ENCODE results near the gene PRL.

PRL gene

DNA sequence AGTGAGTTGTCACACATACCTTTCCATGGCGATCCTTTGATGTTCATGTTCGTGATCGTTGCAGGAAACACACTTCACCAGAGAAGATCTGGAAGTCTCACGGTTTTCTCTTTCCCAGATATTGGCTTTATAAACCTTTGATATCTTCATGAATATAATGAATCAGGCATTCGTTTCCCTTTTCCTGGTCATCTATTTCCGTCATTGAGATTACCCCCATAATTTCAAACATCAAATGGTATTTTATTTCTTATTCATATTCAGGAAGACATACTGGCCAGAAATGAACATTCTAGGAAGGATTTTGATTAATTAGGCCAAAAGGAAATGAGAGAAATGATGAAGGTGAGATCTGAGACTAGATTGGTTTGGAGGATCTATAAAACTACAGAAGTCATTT is at the start of gene PRL:
Gene PRL, minus strand, starts transcription at position 101 of the 400 bp plus-strand sequence. Its CDS starts 54 bp downstream, at position 47.
- no peak for DNase-seq

GRCh38 chr6:22343864-22344263 is 47.0 kb upstream of the PRL start:
- DNase-seq: no peak

DNA sequence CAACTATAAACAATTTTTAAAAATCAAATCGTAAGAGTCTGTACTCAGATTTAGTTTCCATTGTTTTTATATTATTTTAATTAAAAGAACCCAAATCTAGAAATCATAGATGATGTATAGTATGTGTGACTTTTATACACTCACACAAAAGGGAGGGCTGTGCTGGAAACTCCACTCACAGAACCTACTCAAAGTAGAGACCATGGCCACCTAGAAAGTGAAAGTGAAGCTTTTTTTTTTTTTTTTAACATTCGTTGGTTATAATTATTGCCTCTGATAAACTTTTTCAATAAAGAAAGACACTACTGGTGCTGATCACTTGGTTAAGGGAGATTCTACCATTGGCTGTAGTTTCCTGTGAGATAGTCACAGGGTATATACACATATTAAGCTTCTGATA is 37.9 kb upstream of the PRL start:
- no peak for DNase-seq

DNA sequence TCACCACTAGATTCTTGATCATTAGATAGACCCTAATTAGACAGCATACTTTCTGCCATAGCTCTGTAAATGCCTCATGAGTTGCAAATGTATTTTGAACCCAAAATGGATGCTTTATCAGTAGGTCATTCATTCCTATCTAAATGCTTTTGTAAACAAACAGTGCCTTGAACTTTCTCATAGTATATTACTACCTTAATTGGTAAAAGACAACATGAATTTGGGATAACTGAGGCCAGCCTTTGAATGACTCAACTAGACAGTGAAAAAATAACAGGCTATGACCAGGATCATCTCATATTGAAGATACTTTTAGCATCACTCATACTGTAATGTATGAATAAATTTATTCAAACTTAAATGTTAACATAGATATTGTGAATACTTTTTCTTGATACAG is 37.0 kb upstream of the PRL start:
- DNase-seq: no peak

- DNase-seq: no peak
These were observed 35.9 kb upstream of the PRL start for GRCh38 chr6:22332711-22333110.

DNA sequence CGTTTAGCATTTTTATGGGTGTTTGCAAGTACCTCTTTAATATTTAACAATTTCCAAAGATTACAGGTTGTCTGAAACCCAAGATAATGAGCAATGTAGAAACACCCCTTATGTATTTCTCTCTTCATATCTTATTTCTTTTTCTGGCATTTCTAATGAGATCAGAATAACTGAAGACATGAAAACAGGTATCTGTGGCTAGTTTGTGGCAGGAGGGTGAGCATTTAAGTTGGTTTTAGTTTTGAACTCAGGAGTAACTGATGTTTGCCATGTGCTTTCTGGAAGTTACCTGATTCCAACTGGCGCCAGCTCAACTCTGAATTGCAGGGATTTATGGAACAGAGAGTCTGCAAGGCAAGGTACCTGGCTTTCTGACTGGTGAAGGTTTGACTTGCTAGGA is 35.4 kb upstream of the PRL start:
- no peak for DNase-seq

DNA sequence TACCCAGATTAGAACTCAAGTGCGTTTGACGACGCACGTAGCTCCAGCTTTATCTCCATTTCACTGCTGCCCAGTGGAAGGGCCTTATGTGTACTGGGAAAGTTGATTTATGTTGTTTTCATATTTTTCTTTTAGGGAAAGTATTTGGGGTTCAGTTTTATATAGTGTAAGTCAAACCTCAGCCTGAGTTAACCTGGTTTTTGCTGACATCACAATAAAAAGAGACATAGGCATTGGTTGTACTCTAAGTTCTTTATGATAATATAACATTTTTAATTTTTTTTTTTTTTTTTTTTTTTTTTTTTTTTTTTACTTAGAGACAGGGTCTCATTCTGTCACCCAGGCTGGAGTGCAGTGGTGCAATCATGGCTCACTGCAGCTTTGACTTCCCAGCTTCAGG is 34.1 kb upstream of the PRL start:
- no peak for DNase-seq

DNA sequence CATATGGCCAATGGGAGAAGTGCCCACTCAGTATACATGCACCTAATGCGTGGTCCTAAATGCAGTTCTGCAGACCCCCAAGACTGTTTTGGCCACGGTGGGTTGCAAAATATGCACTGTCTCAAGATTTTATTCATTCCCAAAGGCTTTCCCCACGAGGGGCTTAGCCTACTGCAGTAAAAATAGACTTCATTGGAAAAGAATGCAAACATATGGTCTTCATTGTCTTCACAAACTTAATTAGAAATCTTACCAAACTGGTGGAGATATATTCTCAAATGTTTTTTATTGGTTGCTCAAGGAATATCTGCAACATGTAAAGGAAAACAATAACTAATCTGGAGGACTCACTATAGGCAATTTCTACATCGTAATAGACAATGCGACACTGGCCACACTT is 31.6 kb upstream of the PRL start:
- DNase-seq: no peak

DNA sequence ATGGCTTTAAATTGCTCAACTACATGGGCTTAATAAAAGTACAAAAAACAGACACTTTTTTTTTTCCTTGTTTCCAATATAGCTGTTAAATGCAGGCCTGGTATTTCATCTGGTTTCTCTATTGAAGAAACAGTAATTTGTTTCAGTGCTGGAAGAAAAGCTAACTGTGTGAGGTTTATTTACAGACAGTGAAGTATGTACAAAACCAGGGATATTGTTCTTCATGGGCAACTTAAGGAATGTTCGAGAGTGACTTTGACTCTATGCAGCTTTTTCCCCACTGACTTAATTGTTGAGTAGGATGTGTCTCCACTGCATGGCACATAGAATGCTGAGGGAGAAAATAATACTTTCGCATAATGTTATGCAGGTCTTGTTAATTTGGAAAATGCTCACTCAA is 31.0 kb upstream of the PRL start:
- no peak for DNase-seq

DNA sequence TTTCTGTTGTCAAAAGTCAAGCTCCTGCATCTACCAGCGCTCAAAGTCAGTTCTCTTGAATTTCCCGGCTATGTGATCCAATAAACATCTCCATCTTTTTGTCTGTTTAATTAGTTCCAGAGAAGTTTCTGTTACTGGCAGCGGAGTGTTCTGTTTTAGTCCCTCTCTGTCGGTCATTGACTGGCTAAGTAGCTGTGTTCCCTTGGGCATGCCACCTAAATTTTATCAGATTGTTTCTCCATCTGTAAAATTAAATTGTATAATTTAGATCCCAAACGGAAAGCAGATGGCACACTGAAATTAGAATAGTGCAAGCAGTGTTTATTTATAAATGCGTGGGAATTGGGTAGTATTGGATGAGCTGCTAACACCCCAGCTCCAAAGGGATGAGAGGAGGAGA is 29.7 kb upstream of the PRL start:
- no peak for DNase-seq

- no peak for DNase-seq
These were observed 28.6 kb upstream of the PRL start for GRCh38 chr6:22325481-22325880.

DNA sequence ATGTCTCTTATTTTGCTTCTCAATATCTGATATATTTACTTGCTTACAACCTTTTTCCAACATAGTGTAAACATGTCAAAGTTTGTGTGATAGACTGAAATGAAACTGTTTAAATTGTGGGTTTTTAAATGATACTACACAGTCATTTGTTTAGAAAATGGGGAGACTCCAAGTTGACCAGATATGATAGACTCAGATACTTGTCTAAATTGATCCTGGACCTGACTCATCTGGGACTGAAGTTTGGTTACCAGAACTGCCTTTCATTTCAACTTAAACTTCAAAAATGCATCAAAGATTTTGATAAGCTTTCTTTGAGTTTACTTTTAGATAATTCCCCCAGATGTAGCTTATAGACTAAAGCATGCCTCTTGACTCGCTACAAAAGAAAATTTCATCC is 27.0 kb upstream of the PRL start:
- no peak for DNase-seq

DNA sequence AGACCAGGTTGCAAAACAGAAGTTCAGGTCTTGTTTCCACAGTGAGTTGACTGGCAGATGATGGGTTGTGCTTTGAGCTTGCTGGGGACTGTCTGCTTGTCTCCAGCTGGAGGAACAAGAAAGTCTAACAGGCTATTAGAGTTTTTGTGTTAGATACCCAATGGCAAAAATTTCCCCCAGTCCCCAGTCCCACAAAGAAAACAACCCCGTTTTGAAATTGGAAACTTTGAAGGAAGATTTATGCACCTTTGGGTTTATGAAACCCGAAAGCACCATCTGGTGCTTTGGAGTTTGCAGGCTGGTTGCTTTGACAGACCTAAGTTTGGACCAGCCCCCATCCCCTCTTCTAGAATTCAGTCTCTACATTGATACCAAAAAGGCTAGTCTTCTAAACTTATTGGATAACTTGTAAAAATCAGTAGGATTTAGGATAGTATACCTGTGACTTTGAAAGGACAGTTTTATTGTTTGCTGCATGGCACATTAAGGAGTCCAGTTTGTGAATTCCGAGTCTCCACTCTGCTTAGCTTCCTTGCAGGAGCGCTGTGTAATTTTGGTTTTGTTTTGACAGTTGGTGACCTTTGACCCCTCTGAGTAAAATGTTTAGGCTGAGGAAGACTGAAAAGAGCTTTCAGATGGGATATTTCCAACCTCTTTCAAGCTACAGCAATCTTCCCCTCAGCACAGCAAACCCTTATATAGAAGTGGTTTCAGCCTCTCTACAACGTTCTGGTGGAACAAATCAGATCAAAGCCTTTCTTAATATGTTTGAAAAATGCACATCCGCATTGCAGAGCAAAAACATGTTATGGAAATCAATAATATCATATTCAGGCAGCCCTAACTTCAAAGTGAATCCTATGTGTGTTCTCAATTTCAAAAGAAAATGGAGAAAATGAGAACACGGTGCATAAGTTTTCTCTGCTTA is 25.5 kb upstream of the PRL start:
- DNase-seq: no peak

- DNase-seq: no peak
These were observed 23.9 kb upstream of the PRL start for GRCh38 chr6:22320750-22321149.

- DNase-seq: no peak
These were observed 21.6 kb upstream of the PRL start for GRCh38 chr6:22318404-22318803.

DNA sequence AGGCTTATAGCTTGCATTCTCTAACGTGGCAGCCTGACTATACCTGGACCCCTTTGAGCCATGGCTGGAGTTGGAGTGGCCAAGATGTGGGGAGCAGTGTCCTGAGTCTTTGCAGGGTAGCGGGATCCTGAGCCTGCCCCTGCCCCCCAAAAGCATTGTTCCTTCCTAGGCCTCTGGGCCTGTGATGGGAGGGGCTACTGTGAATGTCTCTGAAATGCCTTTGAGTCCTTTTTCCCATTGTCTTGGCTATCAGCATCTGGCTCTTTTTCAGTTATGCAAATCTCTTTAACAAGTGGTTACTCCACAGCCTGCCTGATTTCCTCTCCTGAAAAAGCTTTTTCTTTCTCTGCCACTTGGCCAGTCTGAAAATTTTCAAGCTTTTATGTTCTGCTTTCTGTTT is 17.0 kb upstream of the PRL start:
- no peak for DNase-seq

- DNase-seq: no peak
These were observed 12.1 kb upstream of the PRL start for GRCh38 chr6:22308939-22309338.

DNA sequence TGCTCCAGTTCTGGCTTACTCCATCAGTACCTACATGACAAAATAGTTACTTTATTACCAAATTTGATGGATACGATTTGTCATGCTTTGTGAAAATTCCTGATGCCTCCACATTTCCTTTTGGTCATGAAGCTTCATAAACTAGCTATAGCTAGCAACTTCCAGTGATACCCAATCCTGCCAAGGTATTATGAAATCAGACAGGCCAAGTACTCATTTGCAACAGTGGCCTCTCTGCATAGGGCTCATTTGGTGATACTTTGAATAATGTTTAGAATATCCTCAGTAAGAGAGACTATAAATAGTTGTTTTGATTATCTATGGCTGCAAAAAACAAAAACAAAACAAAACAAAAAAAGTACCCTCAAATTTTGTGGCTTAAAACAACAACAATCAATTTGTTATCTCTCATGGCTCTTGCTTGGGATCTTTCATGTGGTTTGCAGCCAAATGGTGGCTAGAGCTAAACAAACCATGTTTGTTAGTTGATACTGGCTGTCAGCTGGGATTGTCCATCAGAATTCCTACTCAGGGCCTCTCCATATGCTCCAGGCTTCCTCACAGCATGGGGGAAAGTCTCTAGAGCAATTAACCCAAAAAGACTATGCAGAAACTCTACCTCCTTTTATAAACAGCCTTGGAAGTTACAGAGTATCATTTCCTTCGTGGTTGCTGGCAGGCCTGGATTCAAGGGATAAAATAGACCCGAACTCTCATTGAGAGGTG is 10.1 kb upstream of the PRL start:
- no peak for DNase-seq

GRCh38 chr6:22302838-22303237 is 6.0 kb upstream of the PRL start:
- no peak for DNase-seq

DNA sequence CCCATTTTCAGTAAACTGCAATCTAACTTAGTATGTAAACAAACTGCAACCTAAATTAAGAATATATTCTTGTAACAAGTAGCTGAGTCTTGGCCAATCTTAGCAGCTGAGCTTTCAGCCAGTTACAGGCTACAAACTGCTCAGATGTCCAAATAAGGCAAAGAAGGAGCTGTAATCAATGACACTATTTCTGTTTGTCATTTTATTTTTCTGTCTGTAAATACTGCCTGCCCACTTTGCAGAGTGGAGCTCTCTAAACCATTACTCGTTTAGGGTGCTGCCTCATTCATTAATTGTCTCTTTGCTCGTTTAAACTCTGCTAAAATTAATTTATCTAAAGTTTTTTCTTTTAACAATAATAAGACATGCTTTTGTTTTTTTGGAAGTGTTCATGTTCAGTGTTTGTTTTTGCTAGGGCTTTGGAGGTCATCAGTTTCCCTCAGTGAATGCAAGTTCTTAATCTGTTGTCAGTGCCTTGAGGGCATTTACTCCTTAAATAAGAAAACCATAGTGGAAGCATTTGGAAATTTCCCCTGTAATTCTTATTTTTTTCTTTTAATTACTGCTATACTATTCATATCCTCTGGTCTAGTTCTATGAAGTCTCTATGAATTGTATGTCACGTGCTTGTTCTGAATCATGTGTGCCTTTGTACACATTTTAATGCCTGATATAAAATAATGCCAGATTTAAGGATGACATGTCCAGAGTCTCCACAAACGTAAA is 3.6 kb upstream of the PRL start:
- no peak for DNase-seq

DNA sequence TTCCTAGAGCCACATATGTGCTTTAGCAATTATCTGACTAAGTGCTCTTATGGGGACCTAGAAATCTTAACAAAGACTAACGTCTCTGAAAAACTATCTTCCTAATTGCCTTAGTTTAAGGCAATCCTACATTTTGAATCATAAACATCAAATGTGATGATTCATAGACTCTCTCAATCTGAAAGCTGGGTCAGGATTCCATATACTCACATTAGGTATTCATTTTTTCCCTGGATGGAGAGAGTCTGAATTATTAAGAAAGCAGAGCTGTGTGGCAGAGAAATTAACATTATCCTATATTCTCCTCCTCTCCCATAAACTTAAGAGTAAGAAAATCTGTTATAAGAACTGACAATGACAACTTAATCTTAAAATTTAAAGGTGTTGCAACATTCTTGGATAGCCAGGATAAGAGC is 1.6 kb upstream of the PRL start:
- DNase-seq: no peak

DNA sequence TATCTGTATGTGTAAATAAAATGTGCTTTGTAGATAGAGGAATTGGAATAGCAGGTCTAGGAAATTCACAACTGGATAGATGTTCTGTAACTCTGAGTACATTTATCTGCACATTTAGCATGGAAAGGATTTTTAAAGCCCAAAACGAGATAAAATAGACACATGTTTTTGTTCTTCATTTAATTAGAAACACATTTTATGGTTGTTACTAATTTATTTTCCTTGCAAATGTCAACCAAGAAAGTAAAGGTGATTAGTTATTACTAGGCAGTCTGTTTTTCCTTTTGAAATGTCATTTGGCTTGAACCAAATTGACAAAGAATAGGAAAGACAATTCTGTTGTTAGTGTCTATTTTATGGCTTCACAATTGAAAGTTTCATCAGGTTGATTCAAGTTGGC is 769 bp downstream of the PRL start:
- DNase-seq: no peak

DNA sequence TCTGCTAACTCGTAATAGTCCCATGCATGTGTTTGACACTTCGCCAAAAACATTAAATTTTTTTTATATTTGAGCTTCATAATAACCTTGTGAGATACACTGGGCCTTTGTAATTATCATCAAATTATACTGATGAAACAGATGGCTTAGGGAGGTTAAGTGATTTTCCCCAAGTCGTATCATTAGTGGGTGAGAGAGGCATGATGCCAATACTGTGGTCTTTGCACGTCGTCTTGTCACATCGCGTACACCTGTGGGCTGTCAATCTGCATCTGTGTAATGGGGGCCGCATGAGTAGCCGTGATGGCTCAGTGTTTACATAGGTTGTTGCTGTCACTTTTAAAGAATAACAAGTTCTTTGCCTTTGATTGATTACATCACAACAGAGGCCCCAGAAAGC is 1.7 kb downstream of the PRL start:
- no peak for DNase-seq

GRCh38 chr6:22294301-22294700 is 2.5 kb downstream of the PRL start:
- DNase-seq: no peak
